Smooth muscle cell of the coronary artery (primary cell): ENCODE measurements around the gene TM9SF3. TPM values are rescaled to one million over a fixed set of nuclear protein-coding genes. Genes with fewer than 3 reads are reported as not detected.

ENCODE experiments used
- total RNA-seq: library from RNA; depleted of rRNA; stranded (reverse); fragments of >200 nt; gene quantifications from 2 replicates; pipeline ENCODE4 v1.2.3, GENCODE V29; 2014; ENCODE audit warnings: low replicate concordance

Gene TM9SF3
- total RNA-seq = 94.8 and 131 TPM in 2 replicates

DNA sequence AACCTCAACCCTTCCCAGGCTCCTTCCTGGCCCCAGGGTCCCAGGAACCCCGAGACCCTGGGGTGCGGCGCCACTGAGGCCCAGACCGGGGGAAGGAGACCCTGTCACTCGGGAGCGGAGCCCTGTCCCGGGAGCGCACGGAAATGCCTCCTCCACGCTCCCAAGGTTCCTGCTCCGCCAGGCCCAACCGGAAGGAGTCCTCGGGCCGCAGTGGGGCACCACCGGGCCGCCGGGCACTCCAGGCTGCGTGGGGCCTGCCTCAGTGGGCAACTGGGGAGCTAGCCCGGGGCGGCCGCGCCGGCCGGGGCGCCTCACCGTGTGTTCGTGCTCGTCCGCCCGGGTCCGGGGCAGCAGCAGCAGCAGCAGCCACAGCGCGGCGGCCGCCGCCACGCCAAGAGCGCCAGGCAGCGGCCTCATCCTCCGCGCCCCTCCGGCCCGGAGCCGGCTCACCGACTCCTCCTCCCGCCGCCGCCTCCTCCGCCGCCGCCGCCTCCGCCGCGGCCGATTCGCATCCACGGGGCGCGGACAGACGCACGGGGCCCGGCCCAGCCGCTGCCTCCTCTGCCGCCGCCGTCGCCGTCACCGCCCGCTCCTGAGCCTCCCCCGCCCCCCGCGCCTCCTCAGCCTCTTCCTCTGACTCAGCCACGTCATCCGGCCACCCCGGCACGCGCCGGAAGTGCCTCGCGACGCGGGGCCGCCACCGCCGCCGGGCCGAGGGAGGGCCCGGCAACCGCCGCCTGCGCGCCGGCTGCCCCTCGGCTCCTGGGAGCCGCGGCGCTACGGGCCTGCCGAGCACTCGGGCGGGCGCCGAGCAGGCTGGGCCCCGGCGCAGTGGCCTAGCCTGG is at the start of gene TM9SF3:
Gene TM9SF3 (minus strand): TSS at position 594 of the 845 bp plus-strand sequence. CDS start 177 bp downstream, at position 417.

DNA sequence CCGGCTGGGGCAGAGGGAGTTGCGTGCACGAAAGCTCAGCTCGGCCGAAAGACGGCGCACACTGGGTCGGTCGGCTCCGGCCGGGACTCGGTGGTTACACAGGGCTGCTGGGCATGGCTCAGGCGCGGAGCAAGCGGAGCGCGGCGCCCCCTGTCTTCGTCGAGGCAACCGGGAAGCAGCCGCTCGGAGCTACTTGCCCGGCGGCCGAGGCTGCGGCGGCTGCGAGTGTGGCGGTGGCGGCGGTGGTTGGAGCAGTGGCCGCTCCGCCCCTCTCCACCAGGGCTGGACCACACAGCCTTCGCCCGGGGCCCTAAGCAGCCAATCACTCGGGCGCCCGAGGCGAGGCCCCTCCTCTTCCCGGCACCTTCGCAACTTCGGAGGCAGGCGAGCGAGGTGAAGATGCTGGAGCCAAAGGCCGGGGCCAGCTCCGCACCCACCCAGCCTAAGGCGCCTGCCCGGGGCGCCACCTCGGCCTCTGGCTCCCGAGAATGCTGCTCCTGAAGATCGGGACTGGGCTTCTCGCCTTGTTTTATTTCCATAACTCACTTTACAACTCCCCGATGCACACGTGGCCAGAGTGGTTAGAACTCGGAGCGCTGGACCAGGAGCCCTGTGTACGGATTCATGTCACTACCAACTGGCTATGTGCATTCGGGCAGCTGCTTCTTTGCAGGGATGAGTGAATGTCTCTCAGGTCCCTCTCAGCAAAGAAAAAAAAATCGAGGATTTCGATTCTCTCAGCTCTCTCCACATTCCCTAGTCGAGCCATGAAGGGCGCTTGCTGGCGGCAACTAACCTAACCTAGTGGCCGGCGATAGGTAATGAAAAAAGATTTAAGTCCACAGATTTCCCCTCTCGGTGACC is 72.9 kb downstream of the TM9SF3 start, which contains the start of gene TLL2:
Gene TLL2 (minus strand): TSS at position 229 of the 864 bp plus-strand sequence. CDS start 241 bp downstream, outside the sequence.

Other genes starting within 250 kb of the TM9SF3 start
- not detected in 2 replicates for gene OPALIN, start 228.0 kb downstream of the TM9SF3 start, total RNA-seq
- 0.08 and 0.12 TPM in 2 replicates for gene TLL2, start 73.1 kb downstream of the TM9SF3 start, total RNA-seq
- under 0.01 TPM in 1 of 2 replicates, not detected in the other for gene PIK3AP1, start 133.5 kb upstream of the TM9SF3 start, total RNA-seq
- 2.9 and 9.7 TPM in 2 replicates for gene LCOR, start 245.3 kb upstream of the TM9SF3 start, total RNA-seq